Measurements from ENCODE around the gene MMEL1.
"Not testable (repeated sequence)": the region's sequence is repeated elsewhere in the genome, so short reads cannot be mapped to it uniquely, and the experiment has no call there.

MMEL1 gene

GRCh38 chr1:2590233-2591141 is 42.3 kb downstream of the MMEL1 start:
- no peak for DNase-seq (ENCODE audit: low read depth in 2 of 2)

DNA sequence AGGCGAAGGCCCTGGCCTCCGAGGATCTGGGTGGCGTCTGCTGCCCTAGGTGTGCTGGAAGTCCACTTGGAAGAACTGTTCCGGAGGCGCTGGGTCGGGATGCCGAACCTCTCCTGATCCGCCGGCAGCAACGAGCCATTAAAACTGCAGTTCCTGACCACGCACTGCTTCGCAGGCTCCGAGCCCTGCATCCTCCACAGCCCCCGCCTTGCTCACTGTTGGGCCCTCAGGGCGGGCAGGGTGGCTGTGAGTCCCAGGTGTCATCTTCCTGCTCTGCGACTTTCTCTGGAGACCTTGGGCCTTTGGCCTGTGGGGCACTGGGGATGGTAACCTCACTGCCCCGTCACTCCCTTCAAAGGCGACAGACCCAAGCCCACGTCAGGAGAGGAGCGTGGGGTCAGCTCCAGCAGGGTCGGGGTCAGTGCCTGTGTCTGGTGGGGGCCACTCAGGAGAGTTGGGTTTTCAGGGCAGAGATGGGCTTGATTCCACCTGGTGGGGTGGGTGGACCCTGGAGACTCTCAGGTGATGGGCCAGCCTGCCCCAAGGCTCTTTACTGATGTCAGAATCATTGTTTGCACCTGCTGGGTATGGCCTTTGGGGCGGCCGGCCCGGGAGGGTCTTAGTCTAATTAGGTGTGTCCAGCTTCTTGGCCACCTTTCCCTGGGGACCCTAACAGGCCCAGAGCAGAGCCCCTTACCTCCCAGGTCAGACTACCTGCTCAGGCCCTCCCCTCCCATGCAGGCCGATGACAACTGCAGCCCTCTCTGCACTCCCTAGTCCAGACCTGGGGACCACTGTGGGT is 43.2 kb downstream of the MMEL1 start:
- no peak for DNase-seq (ENCODE audit: low read depth in 2 of 2)

- no peak for DNase-seq (ENCODE audit: low read depth in 2 of 2)
Observed at GRCh38 chr1:2588661-2589430, 44.0 kb downstream of the MMEL1 start.

DNA sequence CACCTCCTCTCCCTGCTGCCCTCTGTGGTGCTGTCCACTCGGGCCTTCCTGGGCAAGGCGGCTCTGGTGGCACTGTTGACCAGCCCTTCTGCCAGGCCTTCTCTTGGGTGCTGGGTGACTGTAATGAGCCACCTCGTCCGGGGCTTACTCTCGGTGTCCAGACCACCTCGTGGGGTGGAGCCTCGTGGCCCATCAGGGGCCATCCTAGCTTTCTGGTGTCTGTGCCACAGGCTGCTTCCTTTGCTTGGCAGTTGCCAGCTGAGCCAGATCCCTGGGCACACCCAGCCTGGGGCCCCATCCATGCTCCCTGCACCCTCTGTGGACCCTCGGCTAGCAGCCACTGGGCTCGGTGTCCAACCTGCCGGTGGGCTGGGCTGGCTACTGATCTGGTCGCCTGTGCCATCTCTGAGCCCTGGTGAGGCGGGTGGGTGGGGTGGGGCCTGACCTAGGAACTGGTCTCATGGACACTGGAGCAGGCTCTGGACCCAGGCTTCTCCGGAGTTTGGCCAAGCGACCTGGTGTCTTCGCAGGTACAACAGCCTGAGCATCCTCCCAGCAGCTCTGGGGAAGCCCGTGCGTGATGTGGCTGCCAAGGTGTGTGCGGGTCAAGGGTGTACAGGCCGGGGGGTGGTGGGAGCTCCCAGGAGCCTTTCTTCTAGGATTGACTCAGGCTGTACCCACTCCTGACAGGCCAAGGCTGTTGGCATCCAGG is 44.8 kb downstream of the MMEL1 start:
- DNase-seq (ENCODE audit: low read depth in 2 of 2), result no peak

DNA sequence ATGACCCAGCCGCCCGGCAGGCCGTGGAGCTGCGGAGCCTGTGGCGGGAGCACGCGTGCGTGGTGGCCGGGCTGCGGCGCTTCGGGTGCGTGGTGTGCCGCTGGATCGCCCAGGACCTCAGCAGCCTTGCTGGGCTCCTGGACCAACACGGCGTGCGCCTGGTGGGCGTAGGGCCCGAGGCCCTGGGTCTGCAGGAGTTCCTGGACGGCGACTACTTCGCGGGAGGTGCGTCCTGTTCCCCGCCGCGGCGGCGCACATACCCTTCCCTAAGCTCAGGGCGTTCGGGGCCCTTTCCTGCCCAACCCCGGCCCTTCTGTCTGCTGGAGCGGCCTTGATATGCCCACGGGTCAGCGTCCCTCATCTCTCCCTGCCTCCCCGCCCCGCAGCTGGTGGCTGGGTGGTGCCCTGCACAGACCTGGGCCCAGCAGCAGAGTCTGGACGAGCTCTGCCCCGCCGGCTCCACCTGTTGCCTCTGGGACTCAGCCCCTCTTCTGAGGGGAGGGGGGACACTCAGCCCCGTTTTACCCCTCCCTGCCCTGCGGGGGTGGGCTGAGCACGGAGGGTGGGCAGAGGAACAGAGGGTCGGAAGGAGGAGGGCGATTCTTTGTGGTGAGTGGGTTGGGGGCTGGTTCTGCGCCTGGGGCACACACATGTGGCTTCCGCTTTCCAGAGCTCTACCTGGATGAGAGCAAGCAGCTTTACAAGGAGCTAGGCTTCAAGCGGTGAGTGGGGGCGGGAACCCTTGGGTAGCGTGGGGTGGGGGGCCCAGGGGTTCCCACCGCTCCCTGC is 45.6 kb downstream of the MMEL1 start:
- no peak for DNase-seq (ENCODE audit: low read depth in 2 of 2)

DNA sequence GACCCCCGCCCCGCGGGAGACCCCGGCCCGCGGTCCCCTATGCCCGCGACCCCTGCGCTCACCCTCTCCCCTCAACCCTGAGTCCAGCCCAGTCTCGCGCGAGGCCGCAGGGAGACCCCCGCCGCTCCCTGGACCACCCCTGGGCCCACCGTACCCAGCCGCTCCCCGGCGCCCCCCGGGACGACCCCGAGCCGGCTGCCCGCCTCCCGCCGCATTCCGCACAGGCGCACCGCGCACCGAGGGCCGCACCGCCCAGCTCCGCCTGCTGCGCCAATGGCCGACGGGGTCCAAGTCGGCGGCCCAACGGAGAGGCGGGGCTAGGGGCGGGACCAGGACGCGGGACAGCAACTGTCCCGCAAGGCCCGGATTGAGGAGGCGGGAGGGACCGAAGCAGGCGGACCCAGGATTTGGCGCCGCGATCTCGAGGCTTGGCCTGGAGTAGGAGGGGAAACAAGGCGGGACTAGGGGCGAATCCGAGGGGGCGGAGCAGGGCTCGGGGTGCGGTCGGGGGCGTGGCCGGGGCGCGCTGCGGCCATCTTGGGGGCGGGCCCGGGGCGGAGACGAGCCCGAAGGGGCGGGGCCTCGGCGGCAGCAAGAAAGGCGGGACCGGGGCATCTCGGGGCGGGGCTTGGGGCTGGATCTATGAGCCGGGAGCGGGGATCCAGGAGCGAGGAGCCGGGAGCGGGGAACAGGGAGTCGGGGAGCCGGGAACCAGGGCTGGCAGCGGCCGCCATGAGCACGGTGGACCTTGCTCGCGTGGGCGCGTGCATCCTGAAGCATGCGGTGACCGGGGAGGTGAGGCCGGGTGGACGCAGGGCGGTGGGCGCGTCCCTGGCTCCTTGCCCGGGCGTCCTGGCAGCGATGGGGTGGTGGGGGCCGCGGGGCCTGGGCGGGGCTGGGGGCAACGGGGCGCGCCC is 46.4 kb downstream of the MMEL1 start, which contains the start of gene PRXL2B:
TSS of gene PRXL2B (plus strand) at position 624 of the 917 bp plus-strand sequence. CDS start at position 733, 109 bp downstream.
- DNase-seq (ENCODE audit: low read depth in 2 of 2), result peak; percentile 97 to 99

GRCh38 chr1:2585318-2586092 is 47.3 kb downstream of the MMEL1 start:
- DNase-seq (ENCODE audit: low read depth in 2 of 2), result peak; percentile 35 to 52

GRCh38 chr1:2584686-2585317 is 48.0 kb downstream of the MMEL1 start:
- no peak for DNase-seq (ENCODE audit: low read depth in 2 of 2)

DNA sequence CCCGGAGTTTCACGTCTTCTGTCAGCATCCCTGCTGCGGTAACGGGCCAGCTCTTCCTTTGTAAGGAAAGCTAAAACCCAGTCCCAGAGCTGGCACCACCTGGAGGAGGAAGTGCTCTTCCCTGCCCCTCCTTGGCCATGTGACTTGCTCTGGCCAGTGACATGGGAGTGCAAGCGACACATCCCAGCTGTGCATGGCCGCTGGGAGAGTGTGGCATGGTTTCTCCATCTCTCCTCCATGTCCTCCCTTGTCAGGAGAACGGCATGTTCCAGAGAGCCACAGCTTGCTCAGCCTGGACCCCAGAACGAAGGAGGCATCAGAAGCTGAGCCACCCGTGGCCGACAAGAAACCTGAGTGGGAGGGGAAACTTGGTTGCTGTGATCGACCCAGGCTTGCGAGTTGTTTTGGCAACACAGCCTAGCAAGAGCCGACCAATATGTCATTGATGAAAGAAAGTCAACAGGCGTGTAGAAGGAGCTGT is 48.9 kb downstream of the MMEL1 start:
- DNase-seq (ENCODE audit: low read depth in 2 of 2), result no peak

- no peak for DNase-seq (ENCODE audit: low read depth in 2 of 2)
Observed at GRCh38 chr1:2583331-2583791, 49.5 kb downstream of the MMEL1 start.

- no peak for DNase-seq (ENCODE audit: low read depth in 2 of 2)
Observed at GRCh38 chr1:2582391-2582790, 50.4 kb downstream of the MMEL1 start.

DNA sequence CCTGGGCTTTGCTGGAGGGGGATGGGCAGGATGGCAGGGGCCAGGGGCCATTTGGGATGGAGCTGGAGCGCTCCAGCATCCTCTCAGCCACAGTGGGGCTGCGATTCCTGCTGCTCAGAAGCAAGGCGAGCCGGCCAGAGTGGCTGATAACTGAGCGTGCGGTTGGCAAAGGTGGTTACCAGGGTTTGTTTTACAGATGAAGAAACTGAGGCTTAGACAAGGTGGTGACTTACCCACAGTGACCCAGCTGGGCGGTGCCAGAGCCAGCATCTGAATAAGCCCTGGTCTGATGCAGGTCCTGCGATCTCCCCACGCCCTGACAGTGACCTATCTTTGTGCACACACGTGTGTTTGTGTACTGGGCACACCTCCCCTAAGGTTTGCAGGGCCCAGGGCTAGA is 52.1 kb downstream of the MMEL1 start:
- no peak for DNase-seq (ENCODE audit: low read depth in 2 of 2)

GRCh38 chr1:2578758-2579118 is 54.1 kb downstream of the MMEL1 start:
- DNase-seq (ENCODE audit: low read depth in 2 of 2), result no peak

GRCh38 chr1:2577565-2578075 is 55.2 kb downstream of the MMEL1 start:
- not testable (repeated sequence) for DNase-seq (ENCODE audit: low read depth in 2 of 2)

GRCh38 chr1:2575801-2576663 is 56.8 kb downstream of the MMEL1 start:
- DNase-seq (ENCODE audit: low read depth in 2 of 2), result no peak

GRCh38 chr1:2574350-2574749 is 58.5 kb downstream of the MMEL1 start:
- no peak for DNase-seq (ENCODE audit: low read depth in 2 of 2)
